Measurements from ENCODE around the gene NOTCH2NLA. TPM values are rescaled to one million over a fixed set of nuclear protein-coding genes. Genes with fewer than 3 reads are reported as not detected.
"Not testable (repeated sequence)": the region's sequence is repeated elsewhere in the genome, so short reads cannot be mapped to it uniquely, and the experiment has no call there.

NOTCH2NLA gene
- polyA plus RNA-seq (ENCODE audit: low read depth in 6 of 6), result 10 to 100 TPM; 54.2 to 82.4 (median 63.3) TPM

DNA sequence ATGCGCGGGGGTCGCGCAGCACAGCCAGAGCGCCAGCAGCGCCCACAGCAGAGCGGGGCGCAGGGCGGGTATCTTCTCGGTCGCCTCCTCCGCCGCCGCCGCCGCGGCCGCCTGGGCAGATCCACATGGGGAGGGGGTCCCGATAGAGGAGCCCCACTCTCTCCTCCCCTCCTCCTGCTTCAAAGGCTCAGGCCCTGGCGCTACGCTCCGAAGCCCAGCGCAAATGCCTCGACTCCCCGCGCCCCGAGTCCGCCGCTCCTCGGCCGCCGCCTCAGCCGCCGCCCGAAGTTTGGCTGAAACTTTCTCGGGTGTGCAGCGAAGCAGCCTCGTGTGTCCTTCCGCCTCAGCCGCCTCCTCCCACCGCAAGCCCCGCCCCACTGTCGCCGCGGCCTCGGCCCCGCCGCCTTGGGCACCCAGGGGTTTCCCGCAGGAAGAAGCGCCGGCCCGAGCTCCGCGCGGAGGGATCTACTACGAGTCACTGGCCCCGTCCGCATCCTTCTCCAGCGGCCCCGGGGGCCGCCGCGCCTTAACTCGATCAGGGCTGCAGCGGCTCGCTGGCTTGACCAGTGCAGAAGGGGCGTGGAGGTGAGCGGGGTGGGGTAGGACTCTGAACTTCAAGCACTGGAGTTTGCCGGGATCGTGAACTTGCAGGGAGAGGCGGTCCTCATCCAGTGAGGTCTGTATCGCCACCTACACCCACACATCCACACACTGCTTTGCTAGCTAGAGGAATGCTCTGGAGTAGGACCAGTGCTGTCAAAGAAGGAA is at the start of gene NOTCH2NLA:
TSS of gene NOTCH2NLA (minus strand) at position 312 of the 768 bp plus-strand sequence. CDS start 39,684 bp downstream, outside the sequence.
- peak within 1 kb of the TSS; percentile 53 to 93 (median 80) for H3K4me3 Mint-ChIP-seq
- DNase-seq (peak; percentile 65), ATAC-seq (ENCODE audit: low read depth in 2 of 2) (peak; percentile 66 to 73)
- H3K4me1 Mint-ChIP-seq, H3K27me3 Mint-ChIP-seq, H3K9me3 Mint-ChIP-seq, H3K36me3 Mint-ChIP-seq: not testable (repeated sequence)
- H3K27ac Mint-ChIP-seq, result peak within 1 kb of the TSS in 4 of 6 donors; percentile 22 to 89 (median 74)

DNA sequence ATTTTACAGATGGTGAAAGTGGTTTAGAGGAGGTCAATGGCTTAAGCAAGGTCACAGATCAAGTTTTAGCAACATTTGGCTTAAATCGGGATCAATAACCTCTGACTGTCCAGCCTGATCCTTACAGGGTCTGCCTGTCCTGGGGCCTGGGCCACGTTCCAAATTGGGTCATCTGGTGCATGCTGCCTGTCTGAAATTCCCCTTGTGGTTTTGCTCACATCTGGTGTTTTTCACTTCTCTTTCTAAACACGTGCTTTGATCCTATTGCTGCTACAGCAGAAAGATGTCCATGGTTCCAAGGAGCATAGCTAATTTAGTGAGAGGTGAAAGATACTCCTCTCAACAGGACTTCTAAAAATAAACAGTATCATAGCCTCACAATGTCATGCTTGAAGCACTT is 49.5 kb upstream of the NOTCH2NLA start:
- H3K27me3 Mint-ChIP-seq, DNase-seq, H3K4me3 Mint-ChIP-seq, H3K27ac Mint-ChIP-seq, H3K9me3 Mint-ChIP-seq, H3K36me3 Mint-ChIP-seq, H3K4me1 Mint-ChIP-seq: not testable (repeated sequence)
- peak; percentile 85 to 88 for ATAC-seq (ENCODE audit: low read depth in 2 of 2)

- H3K27ac Mint-ChIP-seq; DNase-seq; H3K9me3 Mint-ChIP-seq; H3K4me3 Mint-ChIP-seq; ATAC-seq (ENCODE audit: low read depth in 2 of 2); H3K4me1 Mint-ChIP-seq; H3K36me3 Mint-ChIP-seq; H3K27me3 Mint-ChIP-seq: not testable (repeated sequence)
These were observed 48.3 kb upstream of the NOTCH2NLA start for GRCh38 chr1:146277087-146277486.

DNA sequence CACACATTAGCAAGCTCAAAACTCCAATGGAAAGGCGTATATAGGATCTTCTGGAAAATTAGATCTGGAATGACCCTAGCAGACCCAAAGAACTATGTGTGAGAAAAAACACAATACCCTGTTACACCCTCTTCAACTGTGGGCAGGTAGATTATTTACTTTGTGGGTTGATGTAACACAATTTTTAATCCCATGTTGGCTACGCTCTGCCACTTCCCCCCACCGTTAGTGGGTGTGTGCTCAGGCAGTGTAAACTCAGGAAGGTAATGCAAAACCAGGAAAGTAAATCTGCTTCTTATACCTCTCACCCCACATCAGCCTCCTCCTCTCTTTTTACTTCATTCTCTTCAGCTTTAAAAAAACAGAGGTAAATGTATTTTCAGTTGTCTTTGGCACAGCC is 45.3 kb upstream of the NOTCH2NLA start:
- H3K36me3 Mint-ChIP-seq; H3K4me1 Mint-ChIP-seq; H3K27me3 Mint-ChIP-seq; H3K4me3 Mint-ChIP-seq; H3K9me3 Mint-ChIP-seq; H3K27ac Mint-ChIP-seq; ATAC-seq (ENCODE audit: low read depth in 2 of 2); DNase-seq: not testable (repeated sequence)

DNA sequence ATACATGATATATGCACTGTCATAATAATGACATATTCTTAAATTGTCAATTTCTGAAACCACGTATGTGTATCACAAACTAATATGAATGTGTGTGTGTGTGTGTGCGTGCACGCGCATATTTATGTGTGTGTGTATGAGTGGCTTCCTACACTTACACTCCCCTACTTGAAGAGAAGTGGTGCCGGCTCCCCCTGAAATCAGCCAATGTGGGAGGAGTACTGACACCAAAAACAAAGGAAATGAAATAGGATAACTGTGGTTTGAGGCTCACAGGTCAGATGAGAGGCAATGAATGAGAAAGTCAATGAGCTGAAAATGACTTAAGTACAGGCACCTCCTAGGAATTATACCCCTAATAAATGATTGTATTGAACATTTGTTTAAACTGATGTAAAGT is 44.4 kb upstream of the NOTCH2NLA start:
- not testable (repeated sequence) for DNase-seq; H3K27ac Mint-ChIP-seq; H3K9me3 Mint-ChIP-seq; H3K36me3 Mint-ChIP-seq; H3K27me3 Mint-ChIP-seq; H3K4me1 Mint-ChIP-seq; ATAC-seq (ENCODE audit: low read depth in 2 of 2); H3K4me3 Mint-ChIP-seq

DNA sequence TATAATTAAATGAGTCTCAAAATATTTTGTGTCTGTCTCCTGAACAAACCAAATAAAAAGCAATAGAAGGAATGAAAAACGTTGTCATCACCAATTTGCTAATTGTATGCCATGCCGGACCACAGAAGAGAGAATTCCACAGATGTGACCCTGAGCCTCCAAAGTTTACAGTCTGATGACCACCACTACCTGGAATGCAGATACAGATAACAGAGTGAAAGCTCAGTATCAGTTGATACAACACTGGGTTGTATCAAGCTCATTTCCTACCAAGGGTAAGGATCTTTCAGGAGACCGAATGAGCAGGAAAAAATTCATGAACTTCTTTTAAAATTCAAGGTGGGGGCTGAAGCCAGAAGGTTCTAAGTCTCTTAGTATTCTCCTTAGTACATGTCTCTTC is 43.9 kb upstream of the NOTCH2NLA start:
- not testable (repeated sequence) for H3K9me3 Mint-ChIP-seq; H3K4me3 Mint-ChIP-seq; DNase-seq; ATAC-seq (ENCODE audit: low read depth in 2 of 2); H3K27me3 Mint-ChIP-seq; H3K27ac Mint-ChIP-seq; H3K4me1 Mint-ChIP-seq; H3K36me3 Mint-ChIP-seq

- H3K9me3 Mint-ChIP-seq, H3K27ac Mint-ChIP-seq, H3K4me1 Mint-ChIP-seq, H3K4me3 Mint-ChIP-seq, DNase-seq, H3K27me3 Mint-ChIP-seq, H3K36me3 Mint-ChIP-seq: not testable (repeated sequence)
- ATAC-seq (ENCODE audit: low read depth in 2 of 2), result peak; percentile 87 to 89
These were observed 43.2 kb upstream of the NOTCH2NLA start for GRCh38 chr1:146271977-146272376.

- not testable (repeated sequence) for H3K27ac Mint-ChIP-seq, H3K27me3 Mint-ChIP-seq, DNase-seq, H3K9me3 Mint-ChIP-seq, H3K4me1 Mint-ChIP-seq, H3K36me3 Mint-ChIP-seq, H3K4me3 Mint-ChIP-seq
- peak; percentile 68 to 69 for ATAC-seq (ENCODE audit: low read depth in 2 of 2)
These were observed 41.3 kb upstream of the NOTCH2NLA start for GRCh38 chr1:146270129-146270528.

- not testable (repeated sequence) for DNase-seq; H3K27me3 Mint-ChIP-seq; H3K4me3 Mint-ChIP-seq; ATAC-seq (ENCODE audit: low read depth in 2 of 2); H3K4me1 Mint-ChIP-seq; H3K27ac Mint-ChIP-seq; H3K36me3 Mint-ChIP-seq; H3K9me3 Mint-ChIP-seq
These were observed 37.4 kb upstream of the NOTCH2NLA start for GRCh38 chr1:146266179-146266748.

DNA sequence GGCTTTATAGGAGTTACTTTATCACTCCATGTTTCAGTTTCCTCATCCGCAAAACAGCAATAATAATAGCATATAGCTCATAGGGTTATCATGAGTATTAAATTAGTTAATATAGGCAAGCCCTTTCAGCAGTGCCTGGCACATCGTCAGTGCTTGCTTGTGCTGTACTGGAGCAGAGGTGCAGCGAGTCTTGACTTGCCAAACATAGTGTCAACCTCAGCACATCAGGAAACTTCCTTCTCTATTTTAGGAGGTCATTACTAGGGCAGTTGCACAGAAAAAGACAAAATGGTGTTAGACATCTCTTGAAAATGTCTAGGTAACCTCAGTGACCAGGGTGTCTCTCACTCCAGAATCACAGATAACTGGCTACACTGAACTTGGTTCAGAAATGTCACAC is 35.9 kb upstream of the NOTCH2NLA start:
- not testable (repeated sequence) for DNase-seq, H3K36me3 Mint-ChIP-seq, H3K4me1 Mint-ChIP-seq, H3K27me3 Mint-ChIP-seq, H3K27ac Mint-ChIP-seq, H3K9me3 Mint-ChIP-seq, H3K4me3 Mint-ChIP-seq
- peak; percentile 33 to 47 for ATAC-seq (ENCODE audit: low read depth in 2 of 2)

DNA sequence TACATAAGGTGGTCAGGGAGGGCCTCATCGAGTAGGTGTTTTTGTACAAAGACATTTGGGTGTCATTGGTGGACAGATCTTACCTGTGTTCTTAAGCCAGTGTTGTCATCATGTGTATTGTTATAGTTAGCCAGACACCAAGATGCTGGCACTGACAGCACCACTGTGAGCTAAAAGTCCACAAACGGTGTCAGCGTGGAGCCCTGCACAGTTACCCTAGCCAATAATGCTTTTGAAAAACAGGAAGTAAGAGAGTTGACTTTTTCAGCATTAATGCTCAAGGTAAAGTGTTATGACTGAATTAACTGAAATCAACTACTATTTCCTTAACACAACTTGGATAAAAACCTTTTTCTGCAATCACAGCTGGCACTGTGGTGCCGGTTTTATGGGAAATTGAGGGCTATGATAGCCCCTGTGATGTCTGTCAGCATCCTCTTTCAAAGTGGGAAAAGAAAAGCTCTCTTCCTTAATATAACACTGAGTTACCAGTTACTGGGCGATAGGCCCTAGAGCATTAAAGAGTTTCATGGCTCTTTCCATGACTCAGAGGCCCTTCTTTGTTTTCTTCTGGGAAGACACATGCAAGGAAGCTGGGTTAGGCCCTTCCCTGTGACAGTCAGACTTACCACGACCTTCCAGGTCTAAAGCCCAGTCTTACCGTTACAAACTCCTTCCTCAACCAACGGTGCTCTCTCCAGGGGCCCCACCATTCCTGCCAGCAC is 31.3 kb upstream of the NOTCH2NLA start:
- DNase-seq, H3K27me3 Mint-ChIP-seq, H3K36me3 Mint-ChIP-seq, H3K4me3 Mint-ChIP-seq, H3K27ac Mint-ChIP-seq, H3K9me3 Mint-ChIP-seq, H3K4me1 Mint-ChIP-seq: not testable (repeated sequence)
- ATAC-seq (ENCODE audit: low read depth in 2 of 2), result peak; percentile 82 to 88

- H3K9me3 Mint-ChIP-seq; H3K4me1 Mint-ChIP-seq; H3K4me3 Mint-ChIP-seq; H3K27ac Mint-ChIP-seq; DNase-seq; H3K36me3 Mint-ChIP-seq; H3K27me3 Mint-ChIP-seq; ATAC-seq (ENCODE audit: low read depth in 2 of 2): not testable (repeated sequence)
These were observed 29.3 kb upstream of the NOTCH2NLA start for GRCh38 chr1:146257992-146258552.

DNA sequence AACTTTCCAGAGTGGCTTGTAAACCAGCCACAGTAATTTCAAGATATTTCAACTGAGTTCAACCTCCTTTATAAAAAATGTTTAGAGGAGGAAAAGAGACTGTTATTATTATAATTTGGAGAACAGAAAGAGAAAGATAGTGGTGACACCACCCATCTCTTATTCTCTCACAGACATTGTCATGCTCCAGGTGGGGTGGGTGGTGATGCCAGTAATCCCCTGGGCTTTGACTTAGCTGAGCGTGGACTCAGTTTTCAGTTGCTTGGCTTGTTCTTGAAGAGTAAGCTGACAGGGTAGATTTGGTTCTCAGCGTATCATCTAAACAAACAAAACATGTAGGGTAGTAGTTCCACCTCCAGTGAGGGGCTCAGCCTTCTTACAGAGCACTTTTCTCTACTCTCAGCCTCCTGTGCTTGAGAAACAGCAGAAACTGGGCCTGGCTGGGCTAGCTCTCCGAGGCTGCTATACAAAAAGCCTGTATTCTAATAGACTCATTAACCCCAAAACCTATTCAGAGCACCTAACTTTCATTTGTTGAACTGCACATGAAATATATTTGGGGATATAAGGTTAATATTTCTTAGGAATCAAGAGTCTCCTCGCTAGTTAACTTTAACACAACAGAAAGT is 25.9 kb upstream of the NOTCH2NLA start:
- not testable (repeated sequence) for H3K4me3 Mint-ChIP-seq, H3K27ac Mint-ChIP-seq, H3K36me3 Mint-ChIP-seq, H3K4me1 Mint-ChIP-seq, H3K9me3 Mint-ChIP-seq, H3K27me3 Mint-ChIP-seq
- ATAC-seq (ENCODE audit: low read depth in 2 of 2) (peak; percentile 100), DNase-seq (peak; percentile 35)

Measured in naive B cell (primary cell).